Spinal cord (tissue), 10 donors: ENCODE results near the gene SMIM13. TPM values are rescaled to one million over a fixed set of nuclear protein-coding genes. Genes with fewer than 3 reads are reported as not detected.

Experiments
- DNase-seq, 6 donors: peaks; one replicate each; pipeline versions ENCODE4 v3.0.0 to v3.0.0-alpha.2; 2013 to 2015; ENCODE audit warnings: low spot score in 6 of 6, low read depth in 4 of 6
- H3K27ac ChIP-seq: one replicate; pipeline ENCODE4 v1.5.1; 2013; ENCODE audit warnings: low read depth, low read length, control low read depth
- H3K27me3 ChIP-seq: one replicate; pipeline ENCODE4 v1.6.1; 2013; ENCODE audit warnings: low read length; ENCODE audit not compliant: control insufficient read depth, insufficient read depth
- H3K36me3 ChIP-seq: one replicate; pipeline ENCODE4 v1.6.1; 2013; ENCODE audit warnings: low read length; ENCODE audit not compliant: control insufficient read depth, insufficient read depth
- H3K4me1 ChIP-seq: one replicate; pipeline ENCODE4 v1.6.1; 2013; ENCODE audit warnings: low read length; ENCODE audit not compliant: control insufficient read depth, insufficient read depth
- H3K4me3 ChIP-seq: one replicate; pipeline ENCODE4 v1.5.1; 2013; ENCODE audit warnings: low read depth, low read length, control low read depth
- H3K9me3 ChIP-seq: one replicate; pipeline ENCODE4 v1.6.1; 2013; ENCODE audit warnings: low read length; ENCODE audit not compliant: control insufficient read depth, insufficient read depth
- WGBS: methylation state at CpG from one replicate; pipeline ENCODE4 v1.1.5; 2013; ENCODE audit warnings: missing lambda C conversion rate; ENCODE audit not compliant: insufficient coverage; 5-methylcytosine and 5-hydroxymethylcytosine counted together
- long read RNA-seq, 4 donors: transcript quantifications; one replicate each; lab custom pipeline, GENCODE V29; 2026
- polyA plus RNA-seq, 2 donors: library from polyadenylated mRNA; unstranded; fragments of 120-200 nt; gene quantifications; one replicate each; pipeline ENCODE4 v1.2.1, GENCODE V29; 2013; ENCODE audit not compliant: insufficient read length in 2 of 2
- total RNA-seq, 2 donors: library from RNA; depleted of rRNA in 1 of 2; stranded (reverse); fragments of 120-200 nt in 1 of 2; fragments of >200 nt in 1 of 2; gene quantifications; one replicate each; pipeline versions ENCODE4 v1.2.3 to v1.2.4, GENCODE V29; 2013 to 2014
- donor health status: healthy.

SMIM13 gene
- total RNA-seq (10 to 100 TPM; 20.7 to 89.2 TPM), polyA plus RNA-seq (10 to 100 TPM; 60.9 to 90.8 TPM)
- long read RNA-seq, donor 1, full-length matches to known transcripts: 12 of 52 reads
- long read RNA-seq, donor 1, partial matches to known transcripts: 40 of 52 reads
- long read RNA-seq, donor 1, other reads (novel, unspliced or antisense): 0 of 52 reads
- long read RNA-seq, donor 2, full-length matches to known transcripts: 13 of 13 reads
- long read RNA-seq, donor 2, partial matches to known transcripts: 0 of 13 reads
- long read RNA-seq, donor 2, other reads (novel, unspliced or antisense): 0 of 13 reads
- long read RNA-seq, donor 3, full-length matches to known transcripts: 9 of 9 reads
- long read RNA-seq, donor 3, partial matches to known transcripts: 0 of 9 reads
- long read RNA-seq, donor 3, other reads (novel, unspliced or antisense): 0 of 9 reads
- long read RNA-seq, donor 4, full-length matches to known transcripts: 5 of 5 reads
- long read RNA-seq, donor 4, partial matches to known transcripts: 0 of 5 reads
- long read RNA-seq, donor 4, other reads (novel, unspliced or antisense): 0 of 5 reads

- Histone ChIP-seq H3K36me3 (peaks cover 3% of the 10 kb centered on the region), H3K9me3 (no peaks in the 10 kb centered on the region), H3K4me1 (peaks cover 8% of the 10 kb centered on the region), H3K27ac (peak within 1 kb of the TSS; percentile 97), H3K27me3 (peaks cover 2% of the 10 kb centered on the region), H3K4me3 (peak within 1 kb of the TSS; percentile 83)
- peak; percentile 86 to 99 (median 96) for DNase-seq
- WGBS: 0% methylated on average over 90 of the region's 90 CpGs
These were observed at the start of gene SMIM13 for GRCh38 chr6:11093626-11094410. Gene SMIM13, plus strand, starts transcription at chr6:11093834. Its CDS starts 480 bp downstream, at chr6:11094314.

DNA sequence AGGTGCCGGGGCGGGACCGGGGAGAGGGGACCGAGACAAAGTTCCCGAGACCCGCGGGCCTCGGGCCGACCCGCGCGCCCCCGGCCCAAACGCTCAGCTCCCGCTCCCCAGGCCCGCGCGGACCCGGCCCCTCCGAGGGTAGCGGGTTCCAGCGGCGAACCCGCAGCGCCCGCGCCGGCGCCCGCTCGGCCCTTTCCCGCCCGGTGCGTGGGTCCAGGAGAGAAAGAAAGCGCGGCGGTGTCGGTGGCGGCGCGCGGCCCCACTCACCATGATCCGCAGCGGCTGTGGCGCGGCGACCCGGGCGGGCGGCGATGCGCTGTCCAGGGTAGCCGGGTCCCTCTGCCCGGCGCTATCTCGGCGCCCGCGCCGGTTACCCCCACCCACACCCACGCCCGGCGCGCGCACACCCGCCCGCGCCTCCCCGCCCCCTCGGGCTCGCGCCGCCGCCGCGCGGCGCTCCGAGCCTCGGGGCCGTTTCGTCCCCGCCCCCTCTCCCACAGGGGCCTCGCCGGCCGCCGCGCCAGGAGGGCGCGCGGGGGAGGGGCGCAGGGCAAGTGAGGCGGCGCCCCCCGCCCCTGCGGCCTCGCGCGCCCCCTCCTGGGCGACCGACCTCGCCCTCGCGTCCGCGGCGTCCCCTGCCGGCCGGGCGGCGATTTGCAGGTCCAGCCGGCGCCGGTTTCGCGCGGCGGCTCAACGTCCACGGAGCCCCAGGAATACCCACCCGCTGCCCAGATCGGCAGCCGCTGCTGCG lies 49.5 kb upstream of the SMIM13 start, which contains the start of gene ELOVL2:
ELOVL2 (minus strand) TSS at position 345 of the 751 bp plus-strand sequence; CDS start at position 270, 75 bp downstream.
- Histone ChIP-seq H3K9me3 (peaks cover 2% of the 10 kb centered on the region), H3K4me1 (peaks cover 8% of the 10 kb centered on the region), H3K4me3 (peak within 1 kb of the TSS; percentile 61), H3K36me3 (no peaks in the 10 kb centered on the region), H3K27ac (peak within 1 kb of the TSS; percentile 60), H3K27me3 (peaks cover 6% of the 10 kb centered on the region)
- WGBS: under 1% methylated on average over 105 of the region's 124 CpGs
- peak in 2 of 6 donors; percentile 74 to 83 for DNase-seq

DNA sequence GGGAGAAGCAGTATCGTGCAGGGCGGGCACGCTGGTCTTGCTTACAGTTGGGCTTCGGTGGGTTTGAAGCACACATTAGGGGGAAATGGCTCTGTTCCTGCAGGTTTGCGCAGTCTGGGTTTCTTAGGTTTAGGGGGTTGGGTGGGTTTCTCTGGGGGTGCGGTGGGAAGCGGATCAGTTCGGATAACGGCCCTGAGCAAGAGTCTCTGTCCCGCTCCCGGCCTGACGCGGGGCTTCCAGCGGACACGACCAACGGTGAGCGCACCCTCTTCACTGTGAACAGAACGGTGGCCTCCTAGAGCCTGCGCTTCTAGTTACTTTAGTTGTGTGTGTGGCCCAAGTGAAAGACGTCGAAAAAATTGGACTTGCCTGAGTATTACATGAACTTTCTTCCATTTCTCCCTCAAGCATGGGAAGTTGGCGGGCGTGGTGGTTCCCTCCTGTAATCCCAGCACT lies 48.9 kb upstream of the SMIM13 start:
- peak overlapping the region; percentile 43 for H3K4me3 ChIP-seq
- DNase-seq: no peak
- H3K9me3 ChIP-seq: peaks cover 2% of the 10 kb centered on the region
- no peak overlapping the region for H3K27ac ChIP-seq
- H3K4me1 ChIP-seq: peaks cover 8% of the 10 kb centered on the region
- no peaks in the 10 kb centered on the region for H3K36me3 ChIP-seq
- H3K27me3 ChIP-seq: peaks cover 6% of the 10 kb centered on the region
- WGBS: 30% methylated on average over 20 of the region's 23 CpGs

DNA sequence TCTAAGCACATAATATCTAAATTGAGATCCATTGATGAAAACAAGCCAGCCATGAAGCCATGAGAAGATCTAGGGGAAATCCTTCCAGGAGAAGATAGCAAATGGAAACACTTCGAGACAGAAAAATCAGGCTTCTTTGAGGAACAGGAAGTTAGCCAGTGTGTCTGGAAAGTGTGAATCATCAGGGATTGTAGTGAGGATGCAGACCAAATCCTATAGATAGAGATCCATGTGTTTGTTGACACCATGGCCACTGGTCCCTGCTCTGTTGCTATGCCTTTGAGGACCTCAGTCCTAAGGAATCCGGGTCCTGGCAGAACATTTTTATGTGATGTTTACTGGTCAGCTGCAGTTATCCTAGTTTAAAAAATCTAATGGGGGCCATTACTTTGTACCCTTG lies 42.9 kb upstream of the SMIM13 start:
- Histone ChIP-seq H3K9me3 (no peaks in the 10 kb centered on the region), H3K4me3 (no peak overlapping the region), H3K4me1 (no peaks in the 10 kb centered on the region), H3K27me3 (no peaks in the 10 kb centered on the region), H3K27ac (no peak overlapping the region), H3K36me3 (no peaks in the 10 kb centered on the region)
- DNase-seq: no peak
- WGBS: 82% methylated on average over 1 of the region's 2 CpGs

GRCh38 chr6:11053307-11053706 lies 40.3 kb upstream of the SMIM13 start:
- Histone ChIP-seq H3K9me3 (no peaks in the 10 kb centered on the region), H3K36me3 (no peaks in the 10 kb centered on the region), H3K4me3 (no peak overlapping the region), H3K4me1 (no peaks in the 10 kb centered on the region), H3K27me3 (no peaks in the 10 kb centered on the region), H3K27ac (no peak overlapping the region)
- 87% methylated on average over 3 of the region's 5 CpGs for WGBS
- DNase-seq: no peak

DNA sequence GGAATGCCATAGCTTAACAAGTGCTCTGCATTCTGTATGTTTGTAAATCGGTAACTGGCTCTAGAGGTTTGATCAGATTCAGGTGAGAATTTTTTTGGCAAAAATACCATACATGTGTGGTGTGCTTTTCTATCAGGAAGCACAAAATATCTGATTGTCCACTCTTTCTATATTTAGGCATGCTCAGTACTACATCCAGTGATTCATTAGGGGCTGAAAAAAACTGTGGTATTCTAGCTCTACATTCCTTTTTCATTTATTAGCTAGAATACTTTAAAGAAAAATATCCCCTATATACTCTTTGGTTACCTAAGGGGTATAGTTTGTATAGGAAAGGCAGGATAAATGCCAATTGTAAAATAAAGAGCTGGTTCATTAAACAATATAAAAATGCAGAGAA lies 38.9 kb upstream of the SMIM13 start:
- no CpG with 5 or more reads among the region's 1 CpG for WGBS
- DNase-seq: no peak
- H3K9me3 ChIP-seq: no peaks in the 10 kb centered on the region
- no peaks in the 10 kb centered on the region for H3K4me1 ChIP-seq
- no peak overlapping the region for H3K27ac ChIP-seq
- no peak overlapping the region for H3K4me3 ChIP-seq
- H3K27me3 ChIP-seq: no peaks in the 10 kb centered on the region
- no peaks in the 10 kb centered on the region for H3K36me3 ChIP-seq

- H3K27me3 ChIP-seq: no peaks in the 10 kb centered on the region
- no CpG with 5 or more reads among the region's 4 CpGs for WGBS
These were observed 38.5 kb upstream of the SMIM13 start for GRCh38 chr6:11055127-11055627.

GRCh38 chr6:11056871-11057270 lies 36.8 kb upstream of the SMIM13 start:
- no peak overlapping the region for H3K27ac ChIP-seq
- H3K4me3 ChIP-seq: no peak overlapping the region
- H3K36me3 ChIP-seq: no peaks in the 10 kb centered on the region
- no peaks in the 10 kb centered on the region for H3K4me1 ChIP-seq
- H3K27me3 ChIP-seq: no peaks in the 10 kb centered on the region
- DNase-seq: no peak
- WGBS: no CpG with 5 or more reads among the region's 1 CpG
- no peaks in the 10 kb centered on the region for H3K9me3 ChIP-seq

More at GRCh38 chr6:11055127-11055627, 38.5 kb upstream of the SMIM13 start:
- no peak for DNase-seq
- Histone ChIP-seq H3K9me3 (no peaks in the 10 kb centered on the region), H3K4me1 (no peaks in the 10 kb centered on the region), H3K4me3 (no peak overlapping the region), H3K27ac (no peak overlapping the region), H3K36me3 (no peaks in the 10 kb centered on the region)

- no peaks in the 10 kb centered on the region for H3K4me1 ChIP-seq
- H3K4me3 ChIP-seq: no peak overlapping the region
- no peaks in the 10 kb centered on the region for H3K36me3 ChIP-seq
- WGBS: 100% methylated on average over 2 of the region's 5 CpGs
- H3K27ac ChIP-seq: no peak overlapping the region
- no peaks in the 10 kb centered on the region for H3K27me3 ChIP-seq
- no peak for DNase-seq
- H3K9me3 ChIP-seq: no peaks in the 10 kb centered on the region
These were observed 35.2 kb upstream of the SMIM13 start for GRCh38 chr6:11058406-11058805.
